ENCODE results near the gene C14orf132. TPM values are rescaled to one million over a fixed set of nuclear protein-coding genes. Genes with fewer than 3 reads are reported as not detected.

Gene C14orf132
- total RNA-seq, 1 donor from 2014 or later, result 552 TPM

GRCh38 chr14:96064866-96065265 is 25.7 kb downstream of the C14orf132 start:
- Mint-ChIP-seq H3K27me3 (ENCODE audit: unreplicated experiment) (peaks cover 6% of the 10 kb centered on the region), H3K27ac (ENCODE audit: unreplicated experiment) (no peak overlapping the region), H3K36me3 (ENCODE audit: unreplicated experiment) (no peaks in the 10 kb centered on the region), H3K9me3 (ENCODE audit: unreplicated experiment) (peaks cover 4% of the 10 kb centered on the region), H3K4me3 (ENCODE audit: unreplicated experiment) (no peak overlapping the region), H3K4me1 (ENCODE audit: low read depth, unreplicated experiment) (peaks cover 46% of the 10 kb centered on the region)
- TF ChIP-seq, protein P1, sequence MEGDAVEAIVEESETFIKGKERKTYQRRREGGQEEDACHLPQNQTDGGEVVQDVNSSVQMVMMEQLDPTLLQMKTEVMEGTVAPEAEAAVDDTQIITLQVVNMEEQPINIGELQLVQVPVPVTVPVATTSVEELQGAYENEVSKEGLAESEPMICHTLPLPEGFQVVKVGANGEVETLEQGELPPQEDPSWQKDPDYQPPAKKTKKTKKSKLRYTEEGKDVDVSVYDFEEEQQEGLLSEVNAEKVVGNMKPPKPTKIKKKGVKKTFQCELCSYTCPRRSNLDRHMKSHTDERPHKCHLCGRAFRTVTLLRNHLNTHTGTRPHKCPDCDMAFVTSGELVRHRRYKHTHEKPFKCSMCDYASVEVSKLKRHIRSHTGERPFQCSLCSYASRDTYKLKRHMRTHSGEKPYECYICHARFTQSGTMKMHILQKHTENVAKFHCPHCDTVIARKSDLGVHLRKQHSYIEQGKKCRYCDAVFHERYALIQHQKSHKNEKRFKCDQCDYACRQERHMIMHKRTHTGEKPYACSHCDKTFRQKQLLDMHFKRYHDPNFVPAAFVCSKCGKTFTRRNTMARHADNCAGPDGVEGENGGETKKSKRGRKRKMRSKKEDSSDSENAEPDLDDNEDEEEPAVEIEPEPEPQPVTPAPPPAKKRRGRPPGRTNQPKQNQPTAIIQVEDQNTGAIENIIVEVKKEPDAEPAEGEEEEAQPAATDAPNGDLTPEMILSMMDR (IDR thresholded peaks at IDR 0.05; ENCODE audit: partially characterized antibody, unreplicated experiment), result no peak
- DNase-seq, result no peak

GRCh38 chr14:96065661-96066459 is 26.7 kb downstream of the C14orf132 start:
- peaks cover 7% of the 10 kb centered on the region for H3K27me3 Mint-ChIP-seq (ENCODE audit: unreplicated experiment)
- peaks cover 6% of the 10 kb centered on the region for H3K9me3 Mint-ChIP-seq (ENCODE audit: unreplicated experiment)
- H3K27ac Mint-ChIP-seq (ENCODE audit: unreplicated experiment), result peak overlapping the region; percentile 53
- DNase-seq, result peak; percentile 61
- peaks cover 8% of the 10 kb centered on the region for H3K36me3 Mint-ChIP-seq (ENCODE audit: unreplicated experiment)
- H3K4me1 Mint-ChIP-seq (ENCODE audit: low read depth, unreplicated experiment), result peaks cover 44% of the 10 kb centered on the region
- TF ChIP-seq, protein P1 (IDR thresholded peaks at IDR 0.05; ENCODE audit: partially characterized antibody, unreplicated experiment), result no peak
- H3K4me3 Mint-ChIP-seq (ENCODE audit: unreplicated experiment), result peak overlapping the region; percentile 49

- H3K27ac Mint-ChIP-seq (ENCODE audit: unreplicated experiment), result no peak overlapping the region
- peaks cover 14% of the 10 kb centered on the region for H3K36me3 Mint-ChIP-seq (ENCODE audit: unreplicated experiment)
- peaks cover 7% of the 10 kb centered on the region for H3K9me3 Mint-ChIP-seq (ENCODE audit: unreplicated experiment)
- TF ChIP-seq, protein P1 (IDR thresholded peaks at IDR 0.05; ENCODE audit: partially characterized antibody, unreplicated experiment), result no peak
- H3K4me1 Mint-ChIP-seq (ENCODE audit: low read depth, unreplicated experiment), result peaks cover 43% of the 10 kb centered on the region
- no peak for DNase-seq
- H3K4me3 Mint-ChIP-seq (ENCODE audit: unreplicated experiment), result no peak overlapping the region
- H3K27me3 Mint-ChIP-seq (ENCODE audit: unreplicated experiment), result peaks cover 7% of the 10 kb centered on the region
Measured at GRCh38 chr14:96066976-96067375, 27.8 kb downstream of the C14orf132 start.

GRCh38 chr14:96067985-96068930 is 29.1 kb downstream of the C14orf132 start:
- H3K27ac Mint-ChIP-seq (ENCODE audit: unreplicated experiment), result peak overlapping the region; percentile 43
- H3K4me3 Mint-ChIP-seq (ENCODE audit: unreplicated experiment), result peak overlapping the region; percentile 49
- TF ChIP-seq, protein P1 (IDR thresholded peaks at IDR 0.05; ENCODE audit: partially characterized antibody, unreplicated experiment), result no peak
- no peak for DNase-seq
- H3K4me1 Mint-ChIP-seq (ENCODE audit: low read depth, unreplicated experiment), result peaks cover 47% of the 10 kb centered on the region
- peaks cover 22% of the 10 kb centered on the region for H3K36me3 Mint-ChIP-seq (ENCODE audit: unreplicated experiment)
- H3K9me3 Mint-ChIP-seq (ENCODE audit: unreplicated experiment), result peaks cover 8% of the 10 kb centered on the region
- H3K27me3 Mint-ChIP-seq (ENCODE audit: unreplicated experiment), result peaks cover 7% of the 10 kb centered on the region

Measured in glutamatergic neuron (in vitro differentiated cells).